Measurements from ENCODE around the gene ENTREP1. TPM values are rescaled to one million over a fixed set of nuclear protein-coding genes. Genes with fewer than 3 reads are reported as not detected.
"Not testable (repeated sequence)": the region's sequence is repeated elsewhere in the genome, so short reads cannot be mapped to it uniquely, and the experiment has no call there.

The ENTREP1 gene
- total RNA-seq, 1 experiment from 2014 or later, result not detected

DNA sequence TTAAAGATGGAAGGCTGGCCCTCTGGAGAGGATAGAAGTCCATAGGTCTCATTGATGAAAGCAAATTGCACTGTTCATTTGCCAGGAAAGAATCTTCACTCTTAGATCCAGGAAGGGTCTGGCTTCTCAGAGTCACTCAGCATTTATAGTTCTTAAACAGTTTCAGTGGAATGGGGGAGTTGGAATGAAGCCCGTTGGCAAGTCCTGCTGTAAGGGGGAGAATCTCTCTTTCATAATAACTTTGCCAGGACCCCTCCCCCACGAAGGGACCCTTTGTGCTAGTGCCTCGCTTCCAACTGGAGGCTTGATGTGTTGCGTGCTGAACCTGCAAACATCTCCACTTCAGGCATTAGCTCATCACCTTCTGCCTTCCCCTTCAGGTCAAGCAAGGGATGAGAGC is 57.1 kb downstream of the ENTREP1 start:
- Histone ChIP-seq H3K4me3 (no peak overlapping the region), H3K36me3 (no peaks in the 10 kb centered on the region), H3K27me3 (no peaks in the 10 kb centered on the region), H3K9me3 (no peaks in the 10 kb centered on the region)
- DNase-seq, result no peak

DNA sequence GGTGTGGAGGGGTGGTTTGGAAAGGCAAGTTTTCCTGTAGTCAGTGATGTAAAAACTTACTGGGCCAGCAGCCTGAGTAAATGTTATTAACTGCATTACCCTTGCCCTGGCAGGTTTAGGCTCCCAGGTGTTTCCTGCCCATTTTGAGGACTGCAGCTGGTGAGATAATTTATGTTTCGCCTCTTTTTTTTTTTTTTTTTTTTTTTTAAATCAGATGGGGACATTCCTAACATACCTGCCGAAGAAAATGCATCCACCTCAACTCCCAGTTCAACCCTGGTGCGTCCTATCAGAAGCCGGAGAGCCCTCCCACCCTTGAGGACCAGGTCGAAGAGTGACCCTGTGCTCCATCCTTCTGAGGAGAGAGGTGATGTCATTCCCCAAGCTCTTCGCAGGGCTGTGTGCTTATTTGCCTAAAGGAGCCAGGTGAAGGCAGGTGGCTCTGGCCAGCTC is 60.6 kb downstream of the ENTREP1 start:
- no peaks in the 10 kb centered on the region for H3K36me3 ChIP-seq
- DNase-seq, result no peak
- no peaks in the 10 kb centered on the region for H3K27me3 ChIP-seq
- H3K9me3 ChIP-seq, result no peaks in the 10 kb centered on the region
- H3K4me3 ChIP-seq, result no peak overlapping the region

GRCh38 chr9:69386651-69387050 is 61.6 kb downstream of the ENTREP1 start:
- H3K9me3 ChIP-seq, result no peaks in the 10 kb centered on the region
- no peak overlapping the region for H3K4me3 ChIP-seq
- no peaks in the 10 kb centered on the region for H3K27me3 ChIP-seq
- no peaks in the 10 kb centered on the region for H3K36me3 ChIP-seq
- no peak for DNase-seq

DNA sequence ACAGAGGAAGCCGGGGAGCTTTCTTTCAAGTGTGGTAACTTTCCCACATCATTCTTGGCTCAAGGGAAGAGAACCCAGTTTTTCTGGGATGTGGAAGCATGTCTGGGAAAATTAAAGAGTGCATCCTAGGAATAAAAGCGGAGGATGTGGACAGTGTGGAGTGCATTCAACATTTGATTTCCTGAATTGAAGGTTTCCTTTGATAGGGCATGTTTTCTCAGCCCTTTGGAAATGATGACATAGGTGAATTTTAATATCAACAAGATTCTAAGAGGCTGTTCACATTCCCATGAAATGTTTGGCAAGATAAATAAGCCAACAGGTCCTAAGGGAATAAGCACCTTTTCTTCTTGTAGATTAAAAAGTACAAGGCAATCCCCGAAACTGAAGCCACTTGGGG is 63.6 kb downstream of the ENTREP1 start:
- Histone ChIP-seq H3K27me3 (no peaks in the 10 kb centered on the region), H3K9me3 (no peaks in the 10 kb centered on the region), H3K36me3 (no peaks in the 10 kb centered on the region), H3K4me3 (no peak overlapping the region)
- DNase-seq, result no peak

GRCh38 chr9:69389437-69389995 is 64.5 kb downstream of the ENTREP1 start:
- DNase-seq, result no peak
- Histone ChIP-seq H3K4me3 (no peak overlapping the region), H3K36me3 (no peaks in the 10 kb centered on the region), H3K9me3 (no peaks in the 10 kb centered on the region), H3K27me3 (no peaks in the 10 kb centered on the region)

- DNase-seq, result no peak
- no peaks in the 10 kb centered on the region for H3K9me3 ChIP-seq
- no peaks in the 10 kb centered on the region for H3K27me3 ChIP-seq
- H3K36me3 ChIP-seq, result no peaks in the 10 kb centered on the region
- no peak overlapping the region for H3K4me3 ChIP-seq
These were observed 66.5 kb downstream of the ENTREP1 start for GRCh38 chr9:69391487-69391886.

DNA sequence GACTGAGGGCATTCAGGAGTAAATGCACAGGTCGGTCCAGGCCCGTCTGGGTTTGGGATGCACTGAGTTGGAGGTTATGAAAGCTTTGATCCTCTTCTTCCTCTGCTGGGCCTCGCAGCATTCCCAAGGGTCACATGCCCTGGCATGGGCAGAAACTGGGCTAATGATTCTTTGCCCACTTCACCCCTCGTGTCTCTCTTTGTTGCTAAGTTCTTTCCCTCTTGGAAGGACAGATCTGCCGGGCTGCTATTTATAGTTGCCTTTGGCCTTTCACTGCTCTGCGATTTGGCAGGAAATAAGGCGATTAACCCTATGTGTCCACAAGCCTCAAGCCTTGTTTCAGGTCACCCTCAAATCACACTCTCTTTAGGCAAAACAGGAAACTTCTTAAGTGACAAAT is 66.9 kb downstream of the ENTREP1 start:
- no peak overlapping the region for H3K4me3 ChIP-seq
- no peak for DNase-seq
- no peaks in the 10 kb centered on the region for H3K9me3 ChIP-seq
- no peaks in the 10 kb centered on the region for H3K27me3 ChIP-seq
- H3K36me3 ChIP-seq, result no peaks in the 10 kb centered on the region

DNA sequence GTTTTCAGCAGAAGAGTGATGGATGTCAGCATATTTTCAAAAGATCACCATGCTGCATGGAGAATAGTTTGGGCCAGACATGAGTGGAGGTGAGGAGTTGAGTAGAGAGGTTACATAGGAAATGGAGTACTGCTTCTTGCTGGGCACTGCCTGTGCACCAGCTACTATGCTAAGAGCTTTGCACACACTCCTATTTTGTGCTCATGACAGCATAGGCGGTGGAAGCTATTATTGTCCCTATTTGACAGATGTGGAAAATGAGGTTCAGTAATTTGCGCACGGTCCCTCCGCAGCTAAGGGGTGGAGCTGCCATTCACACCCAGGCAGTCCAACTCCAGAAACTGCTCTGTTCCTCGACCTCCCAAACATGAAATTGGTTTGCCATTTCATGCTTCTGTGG is 67.8 kb downstream of the ENTREP1 start:
- DNase-seq, result no peak
- no peaks in the 10 kb centered on the region for H3K36me3 ChIP-seq
- no peaks in the 10 kb centered on the region for H3K27me3 ChIP-seq
- H3K9me3 ChIP-seq, result no peaks in the 10 kb centered on the region
- H3K4me3 ChIP-seq, result no peak overlapping the region

GRCh38 chr9:69393425-69393824 is 68.4 kb downstream of the ENTREP1 start:
- no peak for DNase-seq

DNA sequence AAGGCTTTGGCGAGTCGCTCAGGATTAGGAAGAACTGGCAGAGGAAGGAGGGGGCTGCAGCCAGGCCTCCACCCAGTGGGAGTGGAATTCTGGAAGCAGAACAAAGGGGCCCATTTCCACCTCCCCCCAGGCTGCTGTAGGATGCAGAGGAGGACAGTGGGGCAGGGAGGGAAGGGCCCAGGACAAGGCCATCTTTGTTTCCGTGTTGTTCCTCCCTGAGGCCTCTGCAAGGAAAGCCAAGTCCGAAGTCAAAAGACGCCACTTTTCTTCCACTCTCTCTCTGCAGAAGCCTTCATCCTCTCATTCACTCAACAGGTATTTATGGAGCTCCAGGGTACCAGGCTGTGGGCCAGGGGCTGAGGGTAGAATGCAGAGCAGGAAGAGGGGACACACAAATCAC is 70.7 kb downstream of the ENTREP1 start:
- no peaks in the 10 kb centered on the region for H3K27me3 ChIP-seq
- no peaks in the 10 kb centered on the region for H3K9me3 ChIP-seq
- no peak overlapping the region for H3K4me3 ChIP-seq
- DNase-seq, result no peak
- no peaks in the 10 kb centered on the region for H3K36me3 ChIP-seq

More at GRCh38 chr9:69393425-69393824, 68.4 kb downstream of the ENTREP1 start:
- no peaks in the 10 kb centered on the region for H3K36me3 ChIP-seq
- no peaks in the 10 kb centered on the region for H3K9me3 ChIP-seq
- no peak overlapping the region for H3K4me3 ChIP-seq
- H3K27me3 ChIP-seq, result no peaks in the 10 kb centered on the region

- no peaks in the 10 kb centered on the region for H3K9me3 ChIP-seq
- no peak overlapping the region for H3K4me3 ChIP-seq
- no peaks in the 10 kb centered on the region for H3K36me3 ChIP-seq
- H3K27me3 ChIP-seq, result no peaks in the 10 kb centered on the region
- no peak for DNase-seq
These were observed 71.7 kb downstream of the ENTREP1 start for GRCh38 chr9:69396759-69397158.

GRCh38 chr9:69397384-69398214 is 72.6 kb downstream of the ENTREP1 start:
- H3K36me3 ChIP-seq, result no peaks in the 10 kb centered on the region
- no peaks in the 10 kb centered on the region for H3K27me3 ChIP-seq
- H3K9me3 ChIP-seq, result no peaks in the 10 kb centered on the region
- DNase-seq, result peak; percentile 16
- H3K4me3 ChIP-seq, result no peak overlapping the region

- Histone ChIP-seq H3K9me3 (no peaks in the 10 kb centered on the region), H3K36me3 (no peaks in the 10 kb centered on the region), H3K27me3 (no peaks in the 10 kb centered on the region), H3K4me3 (no peak overlapping the region)
- DNase-seq, result no peak
These were observed 75.5 kb downstream of the ENTREP1 start for GRCh38 chr9:69400470-69400869.

DNA sequence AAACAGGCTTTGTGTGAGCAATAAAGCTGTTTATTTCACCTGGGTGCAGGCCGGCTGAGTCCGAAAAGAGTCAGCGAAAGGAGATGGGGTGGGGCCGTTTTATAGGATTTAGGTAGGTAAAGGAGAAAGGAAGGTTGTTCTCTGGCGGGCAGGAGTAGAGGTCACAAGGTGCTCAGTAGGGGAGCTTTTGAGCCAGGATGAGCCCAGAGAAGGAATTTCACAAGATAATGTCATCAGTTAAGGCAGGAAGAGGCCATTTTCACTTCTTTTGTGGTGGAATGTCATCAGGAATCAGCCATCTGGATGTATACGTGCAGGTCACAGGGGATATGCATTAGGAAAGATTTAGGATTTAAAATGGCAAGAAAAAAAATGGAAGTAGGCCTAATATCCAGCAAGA is 84.9 kb downstream of the ENTREP1 start:
- DNase-seq, H3K36me3 ChIP-seq, H3K9me3 ChIP-seq, H3K27me3 ChIP-seq, H3K4me3 ChIP-seq: not testable (repeated sequence)

- Histone ChIP-seq H3K4me3 (no peak overlapping the region), H3K27me3 (no peaks in the 10 kb centered on the region), H3K36me3 (no peaks in the 10 kb centered on the region), H3K9me3 (no peaks in the 10 kb centered on the region)
- DNase-seq, result no peak
These were observed 86.2 kb downstream of the ENTREP1 start for GRCh38 chr9:69411246-69411645.

DNA sequence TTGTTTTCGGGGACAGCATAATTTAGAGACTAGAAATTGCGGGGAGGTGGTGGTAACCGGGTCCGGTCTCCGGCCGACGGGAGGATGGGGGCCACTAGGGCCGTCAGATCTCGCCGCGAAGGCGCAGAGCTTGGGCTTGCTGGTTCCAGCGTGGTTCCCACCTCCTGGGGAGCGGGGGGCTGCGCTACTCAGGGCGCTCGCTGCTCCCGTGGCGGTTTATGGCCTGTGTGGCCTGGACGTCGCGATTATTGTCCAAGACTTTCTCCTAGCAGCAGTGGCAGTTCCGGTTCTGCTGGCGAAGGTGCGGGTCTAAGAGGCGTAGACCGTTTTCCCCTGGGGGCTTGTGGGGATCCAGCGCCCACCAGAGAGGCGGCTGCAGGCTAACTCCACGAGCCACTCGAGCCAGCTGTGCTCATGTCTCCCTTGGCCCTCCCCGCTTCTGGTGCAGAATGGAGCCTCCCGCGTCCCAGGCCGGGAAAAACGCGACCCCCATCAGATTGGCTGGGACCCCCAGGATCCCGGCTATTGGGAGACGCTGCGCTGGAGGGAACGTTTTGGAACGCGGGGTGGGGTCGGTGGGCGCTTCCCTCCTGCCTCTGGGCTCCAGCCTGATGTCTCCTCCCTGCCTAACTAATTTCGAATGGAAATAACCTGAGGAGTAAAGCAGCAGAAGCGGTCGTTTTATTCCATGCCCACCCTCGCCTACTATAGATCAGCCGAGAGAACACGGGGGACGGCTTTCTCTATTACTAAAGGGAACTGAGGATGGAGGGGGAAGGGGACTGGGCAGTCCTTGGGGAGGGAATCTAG is 87.1 kb downstream of the ENTREP1 start:
- Histone ChIP-seq H3K9me3 (no peaks in the 10 kb centered on the region), H3K36me3 (no peaks in the 10 kb centered on the region)

DNA sequence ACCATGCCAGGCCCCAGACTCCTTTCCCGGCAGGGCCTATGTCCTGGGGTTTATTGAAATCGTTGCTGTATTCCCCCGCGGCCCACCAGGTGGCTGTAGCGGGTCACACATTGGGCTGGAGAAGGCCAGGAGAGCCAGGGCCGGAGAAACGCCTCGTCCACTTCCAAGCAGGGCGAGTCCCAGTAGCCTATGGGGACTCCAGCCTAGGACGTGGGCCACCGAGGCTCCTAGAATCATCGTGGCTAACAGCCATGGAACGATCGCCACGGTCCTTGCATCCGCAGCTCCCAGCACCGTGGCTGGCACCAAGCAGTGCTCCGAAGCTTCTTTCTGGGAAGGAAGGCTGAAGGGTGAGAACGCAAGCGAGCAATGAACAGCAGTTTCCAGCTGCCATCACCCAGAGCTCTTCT is 87.7 kb downstream of the ENTREP1 start:
- peak; percentile 39 for DNase-seq
- no peaks in the 10 kb centered on the region for H3K36me3 ChIP-seq
- H3K9me3 ChIP-seq, result no peaks in the 10 kb centered on the region
- H3K27me3 ChIP-seq, result no peaks in the 10 kb centered on the region
- H3K4me3 ChIP-seq, result no peak overlapping the region

More for the DNA sequence above, 87.1 kb downstream of the ENTREP1 start:
- Histone ChIP-seq H3K27me3 (no peaks in the 10 kb centered on the region), H3K4me3 (no peak overlapping the region)
- DNase-seq, result no peak

Data from MG63 (cell line).